NCI-H2081 (cell line): Measurements from ENCODE around the gene GARS1.
"Not testable (repeated sequence)": the region's sequence is repeated elsewhere in the genome, so short reads cannot be mapped to it uniquely, and the experiment has no call there.

Source experiments
- DNase-seq, 2 experiments: peaks; one replicate each; lab custom pipeline; 2025; lab: John Stamatoyannopoulos, UW

The GARS1 gene

GRCh38 chr7:30572212-30572841 lies 22.4 kb upstream of the GARS1 start:
- no peak for DNase-seq

GRCh38 chr7:30575910-30576309 lies 18.8 kb upstream of the GARS1 start:
- DNase-seq = no peak

GRCh38 chr7:30583181-30583580 lies 11.5 kb upstream of the GARS1 start:
- DNase-seq = no peak

DNA sequence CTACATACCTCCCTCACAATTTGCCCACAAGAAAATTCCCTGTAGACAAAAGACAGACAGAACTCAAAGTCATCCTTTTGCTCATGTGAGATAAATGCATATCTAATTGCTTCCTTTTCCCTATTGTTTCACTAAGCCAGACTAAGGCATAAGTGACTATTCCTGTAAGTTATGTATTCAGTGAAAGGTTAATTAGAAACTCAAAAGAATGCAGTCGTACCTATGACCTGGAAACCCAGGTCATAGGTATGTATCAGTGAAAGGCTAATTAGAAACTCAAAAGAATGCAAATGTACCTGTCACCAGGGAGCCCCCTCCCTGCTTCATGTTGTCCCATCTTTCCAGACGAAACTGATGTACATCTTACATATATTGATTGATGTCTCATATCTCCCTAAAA lies 10.3 kb upstream of the GARS1 start:
- no peak for DNase-seq

- no peak for DNase-seq
Measured at GRCh38 chr7:30584965-30585364, 9.7 kb upstream of the GARS1 start.

DNA sequence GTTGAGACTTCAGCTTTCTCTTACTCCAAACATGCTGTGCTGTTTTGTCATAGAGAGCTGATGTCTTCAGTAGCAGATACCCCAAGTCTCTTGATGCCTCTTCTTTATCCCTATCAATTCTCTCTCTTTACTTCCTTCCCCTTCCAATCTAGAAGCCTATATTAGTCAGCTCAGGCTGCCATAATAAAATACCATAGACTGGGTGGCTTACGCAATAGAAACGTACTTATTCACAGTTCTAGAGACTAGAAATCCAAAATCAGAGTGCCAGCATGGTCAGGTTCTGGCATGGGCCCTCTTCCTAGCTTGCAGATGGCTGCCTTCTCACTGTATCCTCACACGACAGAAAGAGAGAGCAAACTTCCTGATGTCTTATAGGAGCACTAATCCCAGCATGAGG lies 9.0 kb upstream of the GARS1 start:
- no peak for DNase-seq

- not testable (repeated sequence) for DNase-seq
Measured at GRCh38 chr7:30587547-30587946, 7.1 kb upstream of the GARS1 start.

GRCh38 chr7:30589111-30589510 lies 5.6 kb upstream of the GARS1 start:
- DNase-seq = no peak

GRCh38 chr7:30594048-30594539 lies 584 bp upstream of the GARS1 start:
- DNase-seq = peak; percentile 38 to 63

DNA sequence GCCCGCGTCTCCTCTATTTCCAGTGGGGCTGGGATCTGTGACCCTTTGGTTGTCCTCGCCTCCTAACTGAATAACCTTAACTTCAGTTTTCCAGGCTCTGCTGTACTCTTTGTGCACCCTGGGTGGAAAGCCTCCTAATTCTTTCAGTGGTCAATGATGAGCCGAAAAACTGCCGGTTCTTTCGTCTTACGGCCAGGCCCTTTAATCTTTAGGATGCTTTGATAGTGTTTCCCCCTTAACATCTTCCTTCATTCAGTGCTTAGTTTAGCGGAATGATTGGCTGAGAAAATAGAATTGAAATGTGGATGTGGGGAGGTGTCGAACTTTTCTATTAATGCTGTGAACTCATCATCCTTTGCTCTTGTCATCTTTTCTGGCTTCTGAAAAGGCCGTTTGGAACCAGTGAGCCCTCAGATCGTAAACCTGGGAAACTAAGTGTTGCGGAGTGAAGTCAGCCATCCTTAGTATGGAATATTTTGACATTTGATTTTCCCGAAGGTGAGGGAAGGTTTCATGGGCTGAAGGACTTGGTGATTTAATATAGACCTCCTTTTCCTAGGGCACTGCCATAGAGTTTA lies 847 bp downstream of the GARS1 start:
- DNase-seq = peak in 1 of 2 experiments; percentile 39

DNA sequence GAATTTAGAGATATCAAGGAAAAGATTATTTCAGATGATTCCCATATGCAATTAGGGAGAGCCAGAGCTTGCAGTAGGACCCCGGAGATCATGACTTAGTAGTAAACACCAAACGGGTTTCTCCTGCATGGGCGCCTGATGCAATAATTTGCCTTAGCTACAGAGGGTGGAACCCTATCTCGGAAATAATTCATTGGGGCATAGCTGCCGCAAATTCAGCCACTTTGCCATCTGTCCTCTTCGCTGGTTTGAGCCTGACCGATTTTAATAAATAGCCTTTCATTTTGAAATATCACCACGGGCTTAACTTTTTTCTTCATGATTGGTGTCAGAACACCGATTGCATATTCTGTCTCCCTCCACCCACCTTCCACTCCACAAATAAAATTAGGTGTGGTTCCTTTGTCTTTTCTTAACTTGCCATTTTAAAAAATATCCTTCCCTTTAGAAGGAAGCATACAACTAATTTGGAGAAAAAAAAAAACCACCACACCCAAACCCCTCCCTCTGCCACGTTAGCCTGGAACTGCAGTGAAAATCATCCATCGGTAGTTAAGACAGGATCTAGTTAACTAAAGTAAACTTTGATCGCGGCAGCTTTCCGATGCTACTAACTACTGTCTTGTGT lies 1.4 kb downstream of the GARS1 start:
- peak in 1 of 2 experiments; percentile 49 for DNase-seq

GRCh38 chr7:30596721-30597120 lies 2.0 kb downstream of the GARS1 start:
- DNase-seq = no peak

DNA sequence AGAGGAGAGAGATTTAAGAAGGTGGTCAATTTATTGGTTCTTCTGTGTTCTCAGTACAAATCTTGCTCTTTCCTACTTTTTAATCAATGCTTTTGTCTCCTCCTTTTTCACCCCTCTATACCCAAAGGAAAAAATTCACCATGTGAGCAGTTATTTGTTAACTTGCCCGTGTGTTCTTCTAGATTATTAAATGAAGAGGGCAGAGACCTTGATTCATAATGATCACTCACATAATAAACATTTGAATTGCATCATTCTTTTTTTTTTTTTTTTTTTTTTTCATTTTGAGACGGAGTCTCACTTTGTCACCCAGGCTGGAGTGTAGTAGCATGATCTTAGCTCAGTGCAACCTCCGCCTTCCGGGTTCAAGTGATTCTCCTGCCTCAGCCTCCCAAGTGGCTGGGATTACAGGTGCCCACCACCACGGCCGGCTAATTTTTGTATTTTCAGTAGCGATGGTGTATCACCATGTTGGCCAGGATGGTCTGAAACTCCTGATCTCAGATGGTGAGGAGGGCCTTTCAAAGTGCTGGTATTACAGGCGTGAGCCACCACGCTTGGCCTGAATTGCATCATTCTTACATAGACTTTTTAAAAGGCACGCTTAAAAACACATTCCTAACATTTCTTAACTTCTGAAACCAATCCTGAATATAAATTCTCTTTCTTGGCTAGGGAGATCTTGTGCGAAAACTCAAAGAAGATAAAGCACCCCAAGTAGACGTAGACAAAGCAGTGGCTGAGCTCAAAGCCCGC lies 3.6 kb downstream of the GARS1 start:
- no peak for DNase-seq

DNA sequence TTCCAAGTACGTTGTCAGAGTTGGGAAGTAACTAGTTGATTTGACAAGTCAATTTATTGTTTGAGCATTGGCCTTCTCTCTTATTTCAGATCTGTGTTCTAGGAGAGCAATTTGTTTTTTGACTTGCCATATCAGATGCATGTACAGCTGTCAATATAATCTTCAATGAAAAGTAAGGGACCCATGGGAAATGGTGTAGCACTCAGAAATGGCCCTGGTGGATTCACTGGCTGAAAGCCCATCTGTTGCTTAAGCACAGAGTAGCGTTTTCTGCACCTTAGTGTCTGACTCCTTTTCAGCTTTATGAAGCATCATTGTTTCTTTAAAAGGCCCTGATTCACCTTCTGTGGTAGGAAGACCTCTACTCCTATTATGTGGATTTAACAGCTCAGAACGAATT lies 10.2 kb downstream of the GARS1 start:
- no peak for DNase-seq

DNA sequence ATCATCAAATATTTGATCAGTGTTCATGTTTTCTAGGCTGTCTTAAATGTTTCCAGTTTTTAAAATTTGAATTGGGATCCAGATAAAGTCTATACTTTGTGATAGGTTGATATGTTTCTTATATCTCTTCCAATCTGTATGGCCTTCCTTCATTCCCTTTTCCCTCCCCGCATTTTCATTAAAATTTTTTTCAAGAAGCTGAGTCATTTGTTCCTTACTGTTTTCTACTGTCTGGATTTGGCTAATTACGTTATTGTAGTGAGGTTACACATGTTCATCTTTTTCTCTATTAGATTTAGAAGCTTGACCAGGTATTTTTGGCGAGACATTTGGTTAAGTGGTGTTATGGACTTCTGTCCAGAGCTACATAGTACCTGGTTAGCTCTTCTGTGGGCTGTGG lies 11.2 kb downstream of the GARS1 start:
- DNase-seq = no peak

GRCh38 chr7:30612658-30613265 lies 18.1 kb downstream of the GARS1 start:
- DNase-seq = no peak

DNA sequence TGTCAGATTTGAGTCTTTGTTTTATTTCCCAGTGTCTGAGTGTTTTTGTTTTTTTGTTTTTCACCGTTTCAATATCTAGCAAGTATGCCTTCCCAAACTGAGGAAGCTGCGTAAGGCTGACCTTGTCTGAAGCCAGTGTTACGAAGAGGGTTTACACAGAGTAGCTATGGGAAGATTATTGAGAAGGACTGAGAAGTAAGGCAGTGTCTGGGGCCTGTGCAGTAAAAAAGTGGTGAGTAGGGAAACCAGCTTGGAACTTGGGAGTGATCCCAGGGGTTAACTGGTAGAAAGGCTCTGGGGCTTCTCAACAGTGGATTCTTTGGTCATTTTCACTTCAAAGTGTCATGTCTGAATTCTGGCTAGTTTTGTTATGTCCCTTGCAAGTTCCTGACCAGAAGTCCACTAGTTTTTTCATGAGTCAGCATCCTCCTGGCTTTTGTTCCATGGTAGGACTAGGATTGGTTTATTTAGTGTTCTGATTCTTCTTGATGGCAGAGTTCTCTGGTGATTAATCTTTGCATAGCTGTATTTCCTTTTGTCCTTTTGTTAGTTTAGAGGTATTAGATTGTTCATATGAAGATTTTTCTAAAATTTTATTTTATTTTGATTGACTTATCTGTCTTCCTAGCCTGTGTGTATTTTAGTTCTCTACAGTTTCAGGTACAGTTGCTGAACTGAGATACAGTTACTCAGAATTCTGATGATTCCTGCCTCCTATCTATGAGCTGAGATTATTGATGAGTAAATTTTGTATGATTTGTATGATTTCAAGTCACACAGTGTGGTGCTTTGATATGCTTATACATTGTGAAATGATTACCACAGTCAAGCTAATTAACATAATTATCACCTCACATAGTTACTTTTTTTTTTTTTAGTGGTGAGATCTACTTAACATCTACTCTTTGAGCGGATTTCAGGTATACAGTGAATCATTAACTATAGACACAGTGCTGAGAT lies 19.0 kb downstream of the GARS1 start:
- no peak for DNase-seq

GRCh38 chr7:30616318-30616717 lies 21.6 kb downstream of the GARS1 start:
- no peak for DNase-seq

DNA sequence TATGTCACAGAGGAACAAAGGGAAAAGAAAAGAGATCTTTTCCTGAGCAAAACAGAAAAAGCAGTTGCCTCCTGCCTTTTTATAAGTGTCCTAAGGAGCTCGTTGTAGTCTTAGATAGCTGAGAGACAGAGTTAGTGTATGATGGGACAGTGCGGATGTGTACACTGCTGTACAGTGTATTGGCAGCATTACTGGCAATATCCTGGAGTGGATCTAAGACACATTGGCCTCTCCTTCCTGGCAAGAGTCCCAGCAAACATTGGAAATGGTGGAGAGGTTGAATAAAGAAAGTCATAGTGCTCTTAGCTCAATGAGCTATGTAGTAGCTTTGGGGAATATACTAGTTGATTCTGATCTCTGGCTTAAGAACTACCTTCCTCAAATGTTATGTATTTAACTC lies 22.7 kb downstream of the GARS1 start:
- DNase-seq = no peak

DNA sequence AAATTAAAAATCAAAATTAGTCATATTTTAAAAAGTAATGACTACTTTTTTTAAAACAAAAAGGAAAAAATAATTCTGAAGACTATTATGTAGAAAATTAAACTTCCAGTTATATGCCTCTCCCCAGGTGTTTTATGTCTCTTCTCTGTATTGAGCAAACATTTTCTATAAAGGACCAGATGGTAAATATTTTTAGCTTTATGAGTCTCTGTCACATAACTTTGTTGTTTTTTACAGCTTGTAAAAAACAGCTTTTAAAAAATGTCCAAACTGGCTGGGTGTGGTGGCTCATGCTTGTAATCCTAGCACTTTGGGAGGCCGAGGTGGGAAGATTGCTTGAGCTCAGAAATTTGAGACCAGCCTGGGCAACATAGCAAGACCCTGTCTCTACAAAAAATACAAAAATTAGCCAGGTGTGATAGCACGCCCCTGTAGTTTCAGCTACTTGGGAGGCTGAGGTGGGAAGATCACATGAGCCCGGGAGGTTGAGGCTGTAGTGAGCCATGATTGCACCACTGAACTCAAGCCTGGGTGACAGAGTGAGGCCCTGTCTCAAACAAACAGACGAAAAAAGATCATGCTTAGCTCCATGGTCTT lies 23.5 kb downstream of the GARS1 start:
- DNase-seq = no peak

DNA sequence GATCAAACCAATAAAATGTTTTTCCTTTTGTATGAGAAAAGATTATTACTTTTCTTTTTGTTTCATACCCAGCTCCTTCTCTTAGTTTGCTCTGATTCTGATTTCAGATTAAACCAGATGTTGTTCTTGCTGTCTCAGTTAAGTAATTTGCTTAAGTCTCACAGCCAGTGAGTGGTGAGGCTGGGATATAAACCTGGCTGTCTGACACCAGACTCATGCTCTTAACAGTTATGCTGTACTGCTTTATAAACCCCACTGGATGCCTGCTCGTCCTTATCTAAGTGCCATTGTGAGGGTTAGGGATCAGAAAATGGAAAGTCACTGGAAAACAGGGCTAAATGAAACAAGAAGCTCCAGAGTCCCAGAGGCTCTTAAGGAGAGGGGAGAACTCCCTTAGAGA lies 24.3 kb downstream of the GARS1 start:
- DNase-seq = no peak
